ENCODE measurements around the gene TMX1.

DNA sequence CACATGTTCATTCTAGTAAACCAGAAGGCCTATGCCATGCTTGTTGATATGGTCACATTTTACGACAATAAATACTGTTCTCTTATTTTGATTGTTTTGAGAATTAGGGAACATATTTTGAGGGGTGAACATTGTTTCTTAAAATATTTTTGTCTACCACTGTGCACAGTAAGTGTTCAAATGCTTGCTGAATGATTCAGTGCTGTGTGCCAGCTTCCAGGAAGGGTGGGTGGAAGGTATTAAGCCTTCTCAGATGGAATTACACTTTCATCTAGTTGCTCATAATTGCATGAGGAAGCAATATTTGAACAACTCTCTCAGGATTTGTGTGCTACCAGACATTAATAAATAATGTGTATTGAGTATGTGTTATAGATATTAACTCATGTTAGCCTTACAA, 15.5 kb upstream of the TMX1 start:
- TF ChIP-seq, protein P1, sequence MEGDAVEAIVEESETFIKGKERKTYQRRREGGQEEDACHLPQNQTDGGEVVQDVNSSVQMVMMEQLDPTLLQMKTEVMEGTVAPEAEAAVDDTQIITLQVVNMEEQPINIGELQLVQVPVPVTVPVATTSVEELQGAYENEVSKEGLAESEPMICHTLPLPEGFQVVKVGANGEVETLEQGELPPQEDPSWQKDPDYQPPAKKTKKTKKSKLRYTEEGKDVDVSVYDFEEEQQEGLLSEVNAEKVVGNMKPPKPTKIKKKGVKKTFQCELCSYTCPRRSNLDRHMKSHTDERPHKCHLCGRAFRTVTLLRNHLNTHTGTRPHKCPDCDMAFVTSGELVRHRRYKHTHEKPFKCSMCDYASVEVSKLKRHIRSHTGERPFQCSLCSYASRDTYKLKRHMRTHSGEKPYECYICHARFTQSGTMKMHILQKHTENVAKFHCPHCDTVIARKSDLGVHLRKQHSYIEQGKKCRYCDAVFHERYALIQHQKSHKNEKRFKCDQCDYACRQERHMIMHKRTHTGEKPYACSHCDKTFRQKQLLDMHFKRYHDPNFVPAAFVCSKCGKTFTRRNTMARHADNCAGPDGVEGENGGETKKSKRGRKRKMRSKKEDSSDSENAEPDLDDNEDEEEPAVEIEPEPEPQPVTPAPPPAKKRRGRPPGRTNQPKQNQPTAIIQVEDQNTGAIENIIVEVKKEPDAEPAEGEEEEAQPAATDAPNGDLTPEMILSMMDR (IDR thresholded peaks at IDR 0.05), result no peak
- TF ChIP-seq POLR2A (IDR thresholded peaks at IDR 0.05), result no peak
- TF ChIP-seq POLR2AphosphoS5 (IDR thresholded peaks at IDR 0.05), result no peak
